Nephron progenitor cell (in vitro differentiated cells): Measurements from ENCODE around the gene GPNMB.

Experiments
- DNase-seq: peaks from one replicate; pipeline ENCODE4 v3.0.0; 2021
- H3K27ac Mint-ChIP-seq: 2 replicates; pipeline ENCODE4 v1.8.0; 2021; ENCODE audit warnings: mild to moderate bottlenecking, moderate library complexity, mixed read lengths
- H3K27me3 Mint-ChIP-seq: 2 replicates; pipeline ENCODE4 v1.8.0; 2021; ENCODE audit warnings: mild to moderate bottlenecking, low read depth, mixed read lengths; ENCODE audit not compliant: poor library complexity
- H3K36me3 Mint-ChIP-seq: 2 replicates; pipeline ENCODE4 v1.8.0; 2021; ENCODE audit warnings: low read depth, mixed read lengths
- H3K4me1 Mint-ChIP-seq: 2 replicates; pipeline ENCODE4 v1.8.0; 2021; ENCODE audit warnings: mixed read lengths
- H3K4me3 Mint-ChIP-seq: 2 replicates; pipeline ENCODE4 v1.8.0; 2021; ENCODE audit warnings: mild to moderate bottlenecking, moderate library complexity, mixed read lengths
- H3K9me3 Mint-ChIP-seq: 2 replicates; pipeline ENCODE4 v1.8.0; 2021; ENCODE audit warnings: mild to moderate bottlenecking, moderate library complexity, mixed read lengths
- TF ChIP-seq, protein P1 (sequence below): fragments of 200-600 bp; sonication (generic); IDR thresholded peaks from 2 replicates; pipeline ENCODE4 v1.5.0; 2021; ENCODE audit warnings: antibody characterized with exemption

GPNMB gene

DNA sequence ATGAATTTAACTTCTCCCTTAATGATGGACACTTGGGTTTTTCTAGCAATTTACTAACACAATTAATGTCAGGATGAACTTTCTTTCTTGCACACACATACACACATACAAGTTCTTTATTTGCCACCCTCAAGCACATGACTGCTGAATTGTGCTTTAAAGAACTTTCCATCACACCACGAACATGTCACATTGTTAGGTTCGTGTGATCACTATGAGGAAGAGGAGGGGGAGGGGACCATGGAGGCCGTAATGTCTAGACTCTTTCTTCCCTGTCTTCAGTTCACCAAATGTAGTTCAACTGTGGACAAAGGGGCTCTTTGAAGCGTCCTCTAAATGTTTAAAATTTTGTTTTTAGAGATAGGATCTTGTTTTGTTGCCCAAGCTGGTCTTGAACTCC is 33.7 kb upstream of the GPNMB start:
- no peak overlapping the region for H3K27ac Mint-ChIP-seq
- TF ChIP-seq, protein P1, sequence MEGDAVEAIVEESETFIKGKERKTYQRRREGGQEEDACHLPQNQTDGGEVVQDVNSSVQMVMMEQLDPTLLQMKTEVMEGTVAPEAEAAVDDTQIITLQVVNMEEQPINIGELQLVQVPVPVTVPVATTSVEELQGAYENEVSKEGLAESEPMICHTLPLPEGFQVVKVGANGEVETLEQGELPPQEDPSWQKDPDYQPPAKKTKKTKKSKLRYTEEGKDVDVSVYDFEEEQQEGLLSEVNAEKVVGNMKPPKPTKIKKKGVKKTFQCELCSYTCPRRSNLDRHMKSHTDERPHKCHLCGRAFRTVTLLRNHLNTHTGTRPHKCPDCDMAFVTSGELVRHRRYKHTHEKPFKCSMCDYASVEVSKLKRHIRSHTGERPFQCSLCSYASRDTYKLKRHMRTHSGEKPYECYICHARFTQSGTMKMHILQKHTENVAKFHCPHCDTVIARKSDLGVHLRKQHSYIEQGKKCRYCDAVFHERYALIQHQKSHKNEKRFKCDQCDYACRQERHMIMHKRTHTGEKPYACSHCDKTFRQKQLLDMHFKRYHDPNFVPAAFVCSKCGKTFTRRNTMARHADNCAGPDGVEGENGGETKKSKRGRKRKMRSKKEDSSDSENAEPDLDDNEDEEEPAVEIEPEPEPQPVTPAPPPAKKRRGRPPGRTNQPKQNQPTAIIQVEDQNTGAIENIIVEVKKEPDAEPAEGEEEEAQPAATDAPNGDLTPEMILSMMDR, result no peak
- no peak overlapping the region for H3K4me3 Mint-ChIP-seq
- peaks cover 33% of the 10 kb centered on the region for H3K4me1 Mint-ChIP-seq
- no peaks in the 10 kb centered on the region for H3K9me3 Mint-ChIP-seq
- peaks cover 10% of the 10 kb centered on the region for H3K27me3 Mint-ChIP-seq
- DNase-seq, result no peak
- no peaks in the 10 kb centered on the region for H3K36me3 Mint-ChIP-seq

DNA sequence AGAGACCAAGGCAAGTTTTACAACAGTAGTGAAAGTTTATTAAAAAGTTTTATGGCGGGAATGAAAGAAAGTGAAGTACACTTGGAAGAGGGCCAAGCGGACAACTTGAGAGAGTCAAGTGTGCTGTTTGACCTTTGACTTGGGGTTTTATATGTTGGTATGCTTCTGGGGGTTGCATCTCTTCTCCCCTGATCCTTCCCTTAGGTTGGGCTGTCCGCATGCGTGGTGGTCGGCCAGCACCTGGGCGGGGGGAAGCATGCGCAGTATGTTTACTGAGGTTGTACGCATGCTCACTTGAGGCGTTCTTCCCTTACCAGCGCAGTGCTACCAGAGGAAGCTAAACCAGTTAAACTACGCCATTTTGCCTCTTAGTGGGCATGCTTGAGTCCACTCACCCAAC is 32.8 kb upstream of the GPNMB start:
- H3K4me1 Mint-ChIP-seq, result peaks cover 33% of the 10 kb centered on the region
- peaks cover 10% of the 10 kb centered on the region for H3K27me3 Mint-ChIP-seq
- TF ChIP-seq, protein P1, result no peak
- H3K4me3 Mint-ChIP-seq, result no peak overlapping the region
- H3K27ac Mint-ChIP-seq, result no peak overlapping the region
- H3K36me3 Mint-ChIP-seq, result no peaks in the 10 kb centered on the region
- DNase-seq, result no peak
- H3K9me3 Mint-ChIP-seq, result no peaks in the 10 kb centered on the region

DNA sequence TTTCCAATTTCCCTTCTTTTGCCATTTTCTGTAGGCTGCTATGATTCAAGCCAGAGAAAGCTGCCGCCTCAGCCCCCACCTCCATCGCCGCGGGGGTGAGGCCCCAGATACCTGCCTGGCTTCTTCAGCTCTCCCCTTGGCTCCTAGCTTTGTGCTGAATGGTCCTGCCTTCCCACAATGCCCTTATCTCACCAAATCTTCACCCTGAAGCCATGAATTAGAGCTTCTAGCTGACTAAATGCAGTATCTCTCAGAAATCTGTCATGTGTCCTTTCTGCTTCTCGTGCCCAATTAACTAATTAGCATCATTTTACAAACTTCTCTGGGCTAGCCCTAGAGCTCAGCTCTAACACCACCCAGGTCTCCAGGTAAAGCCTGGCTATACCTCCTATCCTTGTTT is 32.2 kb upstream of the GPNMB start:
- Mint-ChIP-seq H3K9me3 (no peaks in the 10 kb centered on the region), H3K27ac (no peak overlapping the region), H3K36me3 (no peaks in the 10 kb centered on the region), H3K4me3 (no peak overlapping the region), H3K27me3 (peaks cover 13% of the 10 kb centered on the region), H3K4me1 (peaks cover 33% of the 10 kb centered on the region)
- DNase-seq, result no peak
- TF ChIP-seq, protein P1, result no peak

DNA sequence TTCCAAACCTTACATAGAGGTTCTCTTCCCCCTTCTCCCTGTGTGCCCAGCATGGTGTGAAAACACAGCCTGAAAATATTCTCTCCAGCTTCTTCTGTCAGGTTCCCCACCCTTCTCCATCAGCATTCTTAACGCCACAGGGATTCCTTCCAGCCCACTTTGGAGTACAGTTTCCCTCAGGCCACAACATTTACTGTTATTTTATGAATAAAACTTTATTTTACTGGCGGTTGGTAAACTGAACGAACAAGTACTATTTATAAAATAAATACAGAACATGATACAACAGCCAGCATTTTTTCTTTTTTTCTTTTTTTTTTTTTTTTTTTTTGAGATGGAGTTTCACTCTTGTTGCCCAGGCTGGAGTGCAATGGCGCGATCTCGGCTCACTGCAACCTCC is 31.6 kb upstream of the GPNMB start:
- Mint-ChIP-seq H3K27ac (no peak overlapping the region), H3K4me3 (no peak overlapping the region), H3K36me3 (no peaks in the 10 kb centered on the region), H3K27me3 (peaks cover 13% of the 10 kb centered on the region), H3K9me3 (no peaks in the 10 kb centered on the region), H3K4me1 (peaks cover 33% of the 10 kb centered on the region)
- TF ChIP-seq, protein P1, result no peak
- no peak for DNase-seq

DNA sequence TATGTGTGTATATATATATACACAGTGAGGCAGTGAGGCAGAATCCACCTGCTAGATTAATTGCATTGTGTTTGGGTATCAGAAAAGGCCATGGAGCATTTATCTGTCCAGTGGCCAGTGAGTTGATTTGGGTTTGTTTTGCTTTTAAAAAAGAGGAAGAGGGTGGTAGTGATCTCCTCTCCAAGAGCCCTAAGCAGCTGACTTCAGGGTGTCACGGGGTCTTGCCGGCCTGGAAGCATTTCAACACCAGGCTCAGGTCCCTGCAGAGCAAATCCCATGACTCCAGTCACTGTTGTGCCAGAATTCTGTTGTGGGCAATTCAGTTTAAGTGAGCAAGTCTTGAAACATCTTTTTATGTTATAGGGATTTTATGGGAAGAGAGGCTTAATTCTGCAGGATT is 30.6 kb upstream of the GPNMB start:
- H3K4me3 Mint-ChIP-seq, result no peak overlapping the region
- H3K27me3 Mint-ChIP-seq, result peaks cover 9% of the 10 kb centered on the region
- no peak overlapping the region for H3K27ac Mint-ChIP-seq
- no peaks in the 10 kb centered on the region for H3K9me3 Mint-ChIP-seq
- TF ChIP-seq, protein P1, result no peak
- H3K4me1 Mint-ChIP-seq, result peaks cover 29% of the 10 kb centered on the region
- H3K36me3 Mint-ChIP-seq, result no peaks in the 10 kb centered on the region
- DNase-seq, result no peak

DNA sequence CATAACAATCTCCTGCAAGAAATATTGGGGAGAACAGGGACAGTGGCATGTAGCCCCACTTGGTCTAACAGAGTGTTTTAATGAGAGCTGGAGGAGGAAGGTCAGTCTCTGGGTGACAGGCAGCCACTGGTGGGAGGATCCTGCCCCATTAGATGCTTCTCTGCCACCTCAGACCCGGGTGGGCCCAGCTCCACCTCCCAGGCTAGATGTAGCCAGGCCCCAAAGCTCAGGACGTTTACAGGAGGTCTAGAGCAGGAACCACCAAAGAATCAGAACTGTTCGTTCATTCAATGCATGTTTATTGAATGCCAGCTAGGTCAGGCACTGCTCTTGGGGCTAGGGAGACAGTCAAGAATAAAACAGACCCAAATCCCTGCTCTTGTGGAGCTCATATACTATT is 28.4 kb upstream of the GPNMB start:
- TF ChIP-seq, protein P1, result no peak
- peaks cover 7% of the 10 kb centered on the region for H3K27me3 Mint-ChIP-seq
- H3K4me1 Mint-ChIP-seq, result peaks cover 21% of the 10 kb centered on the region
- no peak overlapping the region for H3K27ac Mint-ChIP-seq
- H3K9me3 Mint-ChIP-seq, result no peaks in the 10 kb centered on the region
- no peaks in the 10 kb centered on the region for H3K36me3 Mint-ChIP-seq
- no peak for DNase-seq
- H3K4me3 Mint-ChIP-seq, result no peak overlapping the region
